Vagina (tissue), 2 donors: ENCODE measurements around the gene CFAP61.

Source experiments
- CTCF ChIP-seq, 3 experiments: fragments of 450-650 bp in 2 of 3; fragments of 200-600 bp in 1 of 3; sonication (generic) in 1 of 3; IDR thresholded peaks; one replicate each; pipeline ENCODE4 v1.5.1; 2017 to 2019; ENCODE audit warnings: antibody characterized with exemption in 3 of 3, mild to moderate bottlenecking in 2 of 3, moderate library complexity in 2 of 3
- POLR2A ChIP-seq, 2 donors: fragments of 450-650 bp; IDR thresholded peaks; one replicate each; pipeline ENCODE4 v1.6.1; 2017; ENCODE audit warnings: antibody characterized with exemption in 2 of 2, mild to moderate bottlenecking in 2 of 2, moderate library complexity in 2 of 2

GRCh38 chr20:20401991-20402390 is 349.7 kb downstream of the CFAP61 start:
- TF ChIP-seq CTCF (IDR thresholded peaks at IDR 0.05) (no peak), POLR2A (IDR thresholded peaks at IDR 0.05) (no peak)
